Bronchial epithelial cell (primary cell): ENCODE results near the gene RGS10. TPM values are rescaled to one million over a fixed set of nuclear protein-coding genes. Genes with fewer than 3 reads are reported as not detected.

ENCODE experiments used
- DNase-seq: peaks from one replicate; pipeline ENCODE4 v3.0.0-alpha.2; 2010; ENCODE audit warnings: low read depth
- FAIRE-seq: peaks from 2 replicates; lab custom pipeline; 2011; peaks lifted over from hg19 to GRCh38; lab: Jason Lieb, UNC
- H3K27me3 ChIP-seq: 2 replicates; pipeline ENCODE4 v1.5.1; 2011; ENCODE audit warnings: low read length; ENCODE audit not compliant: control insufficient read depth, insufficient read depth
- H3K36me3 ChIP-seq: 2 replicates; pipeline ENCODE4 v1.5.1; 2011; ENCODE audit warnings: low read length; ENCODE audit not compliant: control insufficient read depth, insufficient read depth
- H3K4me3 ChIP-seq: 2 replicates; pipeline ENCODE4 v1.5.1; 2011; ENCODE audit warnings: mild to moderate bottlenecking, low read depth, low read length, control low read depth
- total RNA-seq: library from RNA; depleted of rRNA; stranded (reverse); fragments of >200 nt; gene quantifications from 2 replicates; pipeline ENCODE4 v1.2.1, GENCODE V29; 2014
- TF ChIP-seq, protein P1 (sequence below): IDR thresholded peaks from 2 replicates; pipeline ENCODE4 v1.5.1; 2011; ENCODE audit warnings: mild to moderate bottlenecking, moderate library complexity, low read length, control low read depth, inconsistent platforms; ENCODE audit not compliant: insufficient read depth, severe bottlenecking

The RGS10 gene
- total RNA-seq, 1 donor from 2014 or later = 35.5 TPM

DNA sequence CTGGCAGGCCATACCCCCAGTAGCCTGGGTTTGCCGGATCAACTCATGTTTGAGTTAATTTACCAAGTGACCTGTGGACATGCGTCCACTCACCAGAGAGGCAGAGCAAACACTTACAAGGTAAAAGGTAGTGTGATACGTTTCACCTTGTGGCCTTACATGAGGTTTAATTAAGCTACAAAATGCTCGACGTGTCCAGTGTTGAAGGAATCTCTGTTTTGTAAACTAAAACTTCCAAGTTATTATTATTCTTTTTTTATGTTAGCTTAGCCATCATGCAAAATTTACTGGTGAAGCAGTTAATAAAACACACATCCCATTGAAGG lies 42.9 kb downstream of the RGS10 start:
- DNase-seq (no peak), FAIRE-seq (no peak)
- TF ChIP-seq, protein P1, sequence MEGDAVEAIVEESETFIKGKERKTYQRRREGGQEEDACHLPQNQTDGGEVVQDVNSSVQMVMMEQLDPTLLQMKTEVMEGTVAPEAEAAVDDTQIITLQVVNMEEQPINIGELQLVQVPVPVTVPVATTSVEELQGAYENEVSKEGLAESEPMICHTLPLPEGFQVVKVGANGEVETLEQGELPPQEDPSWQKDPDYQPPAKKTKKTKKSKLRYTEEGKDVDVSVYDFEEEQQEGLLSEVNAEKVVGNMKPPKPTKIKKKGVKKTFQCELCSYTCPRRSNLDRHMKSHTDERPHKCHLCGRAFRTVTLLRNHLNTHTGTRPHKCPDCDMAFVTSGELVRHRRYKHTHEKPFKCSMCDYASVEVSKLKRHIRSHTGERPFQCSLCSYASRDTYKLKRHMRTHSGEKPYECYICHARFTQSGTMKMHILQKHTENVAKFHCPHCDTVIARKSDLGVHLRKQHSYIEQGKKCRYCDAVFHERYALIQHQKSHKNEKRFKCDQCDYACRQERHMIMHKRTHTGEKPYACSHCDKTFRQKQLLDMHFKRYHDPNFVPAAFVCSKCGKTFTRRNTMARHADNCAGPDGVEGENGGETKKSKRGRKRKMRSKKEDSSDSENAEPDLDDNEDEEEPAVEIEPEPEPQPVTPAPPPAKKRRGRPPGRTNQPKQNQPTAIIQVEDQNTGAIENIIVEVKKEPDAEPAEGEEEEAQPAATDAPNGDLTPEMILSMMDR = no peak
- H3K4me3 ChIP-seq = no peak overlapping the region
- H3K36me3 ChIP-seq = no peaks in the 10 kb centered on the region
- no peaks in the 10 kb centered on the region for H3K27me3 ChIP-seq

DNA sequence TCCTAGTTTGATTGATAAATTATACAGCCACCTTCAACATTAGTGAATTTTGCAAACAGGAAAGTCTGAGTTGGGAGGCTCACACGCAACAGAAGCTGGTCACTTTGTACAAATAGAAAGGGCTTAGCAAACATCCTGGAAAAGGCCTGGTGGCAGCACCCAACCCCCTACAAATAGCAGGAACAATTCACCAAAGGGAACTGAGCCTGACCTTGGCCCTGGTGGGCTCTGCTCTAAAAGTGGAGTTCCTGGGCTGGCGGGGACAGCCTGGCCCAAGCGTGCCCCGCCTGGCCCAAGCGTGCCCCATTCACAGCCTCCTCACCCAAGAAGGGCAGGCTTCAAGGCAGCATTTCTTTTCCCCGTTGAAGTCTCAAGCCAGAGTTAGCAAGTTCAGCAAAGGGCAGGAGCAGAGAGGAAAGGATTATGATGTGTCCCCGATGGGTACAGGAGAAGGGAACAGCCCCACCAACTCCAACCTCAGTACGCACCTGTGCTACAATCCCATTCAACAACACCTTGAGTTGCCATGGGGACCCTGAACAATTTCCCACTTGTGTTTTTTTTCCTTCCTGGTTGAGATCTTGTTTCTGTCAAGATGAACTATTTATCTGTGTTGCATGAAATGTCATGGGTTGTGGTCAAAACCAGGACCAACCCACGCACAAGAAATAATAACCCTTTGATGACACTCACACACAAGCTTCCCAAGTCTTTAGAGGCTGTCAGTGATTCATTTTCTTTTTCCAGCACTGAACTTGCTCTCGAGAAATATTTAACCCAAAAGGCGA lies 43.4 kb downstream of the RGS10 start:
- no peaks in the 10 kb centered on the region for H3K27me3 ChIP-seq
- TF ChIP-seq, protein P1 = no peak
- DNase-seq (no peak), FAIRE-seq (no peak)
- no peaks in the 10 kb centered on the region for H3K36me3 ChIP-seq
- H3K4me3 ChIP-seq = no peak overlapping the region

- FAIRE-seq (no peak), DNase-seq (no peak)
- TF ChIP-seq, protein P1 = no peak
- Histone ChIP-seq H3K4me3 (no peak overlapping the region), H3K27me3 (no peaks in the 10 kb centered on the region), H3K36me3 (no peaks in the 10 kb centered on the region)
Observed at GRCh38 chr10:119497243-119497642, 45.3 kb downstream of the RGS10 start.

DNA sequence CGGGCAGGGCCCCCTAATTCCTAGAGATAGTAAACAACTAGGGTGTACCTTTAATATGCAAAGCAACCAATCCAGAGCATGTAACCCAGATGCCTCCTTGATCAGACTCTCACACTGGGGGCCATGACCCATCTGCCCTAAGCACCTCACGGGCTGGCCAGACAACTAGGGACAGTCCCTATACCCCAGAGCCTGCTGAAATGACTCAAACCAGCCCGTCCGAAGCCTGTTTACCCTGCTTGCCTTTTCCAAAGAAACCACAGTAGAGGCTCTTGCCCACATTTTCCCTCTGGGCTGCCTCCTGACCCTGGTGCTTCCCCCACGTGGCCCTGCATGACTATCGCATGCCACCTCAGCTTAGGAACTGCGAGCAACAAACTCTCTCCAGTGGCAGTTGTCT lies 46.2 kb downstream of the RGS10 start:
- TF ChIP-seq, protein P1 = no peak
- no peak overlapping the region for H3K4me3 ChIP-seq
- no peak for FAIRE-seq
- H3K36me3 ChIP-seq = no peaks in the 10 kb centered on the region
- H3K27me3 ChIP-seq = no peaks in the 10 kb centered on the region
- DNase-seq = no peak

DNA sequence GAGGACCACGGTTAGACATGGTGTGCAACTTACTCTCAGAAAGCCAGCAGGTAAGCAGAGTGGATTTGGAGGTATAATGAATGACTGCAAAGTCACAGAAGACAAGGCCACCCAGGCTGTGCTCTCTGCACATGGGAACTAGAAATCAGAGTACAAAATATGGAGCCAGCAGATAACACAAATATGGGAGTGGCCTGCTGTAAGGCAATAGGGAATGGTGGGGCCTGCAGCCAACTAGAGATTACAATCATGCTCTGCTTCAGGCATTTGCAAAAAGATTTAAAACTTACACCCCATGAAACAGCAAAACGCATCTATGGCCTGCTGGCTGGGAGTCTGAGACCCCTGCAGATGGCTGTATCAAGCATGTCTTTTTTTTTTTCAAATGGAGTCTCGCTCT lies 47.0 kb downstream of the RGS10 start:
- Histone ChIP-seq H3K36me3 (no peaks in the 10 kb centered on the region), H3K27me3 (no peaks in the 10 kb centered on the region), H3K4me3 (no peak overlapping the region)
- TF ChIP-seq, protein P1 = no peak
- FAIRE-seq (no peak), DNase-seq (no peak)
